AG08396 (cell line): ENCODE data around the gene MTCH1.

Source experiments
- DNase-seq: peaks from one replicate; pipeline ENCODE4 v3.0.0; 2012; ENCODE audit warnings: low spot score, mixed read lengths

The MTCH1 gene

GRCh38 chr6:36926708-36927513, 59.1 kb downstream of the MTCH1 start:
- no peak for DNase-seq

GRCh38 chr6:36925809-36926208, 60.2 kb downstream of the MTCH1 start:
- DNase-seq = no peak

- DNase-seq = no peak
Measured at GRCh38 chr6:36924778-36925374, 61.1 kb downstream of the MTCH1 start.

- DNase-seq = no peak
Measured at GRCh38 chr6:36924131-36924530, 61.9 kb downstream of the MTCH1 start.

- DNase-seq = no peak
Measured at GRCh38 chr6:36920546-36920945, 65.5 kb downstream of the MTCH1 start.

GRCh38 chr6:36920049-36920448, 65.9 kb downstream of the MTCH1 start:
- no peak for DNase-seq
